ENCODE results near the gene HTR6.
"Not testable (repeated sequence)": the region's sequence is repeated elsewhere in the genome, so short reads cannot be mapped to it uniquely, and the experiment has no call there.

HTR6 gene

GRCh38 chr1:19664453-19665185, at the start of gene HTR6:
Gene HTR6 (plus strand): TSS chr1:19664875. CDS start chr1:19665754, 879 bp downstream.
- DNase-seq (ENCODE audit: low read depth), result no peak

GRCh38 chr1:19615438-19615837, 49.2 kb upstream of the HTR6 start:
- no peak for DNase-seq (ENCODE audit: low read depth)

DNA sequence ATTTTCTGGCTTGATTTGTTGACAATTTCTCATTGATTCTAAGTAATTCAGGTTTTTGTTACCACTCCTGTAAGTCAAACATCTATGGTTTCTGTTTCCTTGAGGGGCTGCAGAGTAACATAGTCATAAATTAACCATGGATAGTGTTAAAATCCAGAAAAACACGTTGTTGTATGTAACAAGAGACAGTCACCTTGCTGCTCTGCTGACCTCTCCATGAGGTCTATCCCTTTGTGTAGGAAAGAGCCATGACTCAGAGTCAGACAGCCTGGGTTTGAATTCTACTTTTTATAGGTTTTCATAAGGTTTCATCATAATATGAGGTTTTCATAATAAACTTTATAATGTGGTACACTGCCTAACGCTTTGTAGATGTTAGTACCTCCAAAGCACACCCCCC, 48.2 kb upstream of the HTR6 start:
- no peak for DNase-seq (ENCODE audit: low read depth)

DNA sequence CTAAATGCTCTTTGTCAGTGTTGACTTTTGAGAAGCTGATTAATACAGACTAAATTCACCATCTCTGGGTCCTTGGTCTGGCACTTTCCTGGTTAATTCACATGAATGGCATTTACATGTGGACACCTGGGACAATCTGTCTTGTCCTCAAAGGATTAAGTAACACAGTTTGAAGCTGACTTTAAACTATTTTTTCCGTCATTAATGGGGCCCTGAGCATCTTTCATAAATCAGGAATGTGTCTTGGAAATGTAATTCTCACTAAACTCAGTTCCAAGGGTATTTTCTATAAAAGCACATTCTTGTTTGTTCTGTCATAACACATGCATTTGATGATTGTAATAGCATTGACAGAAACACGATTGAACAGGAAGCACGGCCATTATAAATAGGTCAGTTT, 47.3 kb upstream of the HTR6 start:
- no peak for DNase-seq (ENCODE audit: low read depth)

DNA sequence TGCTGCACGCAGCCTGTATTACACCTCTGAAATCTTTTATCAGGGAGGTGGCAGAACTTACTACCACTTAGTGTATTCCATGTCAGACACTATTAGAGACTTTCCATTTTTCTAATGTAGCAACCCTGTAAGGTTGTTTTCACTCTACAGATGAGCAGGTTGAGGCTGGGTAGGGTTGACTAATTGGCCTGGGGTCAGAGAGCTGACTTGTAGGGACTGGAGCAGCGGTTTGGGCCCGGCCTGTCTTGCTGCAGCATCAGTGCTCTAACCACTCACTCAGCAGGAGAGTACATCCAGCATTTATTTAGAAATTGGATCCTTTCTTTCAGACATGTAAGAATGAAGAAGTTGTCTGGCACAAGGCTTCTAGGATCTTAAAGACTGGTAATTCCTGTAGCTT, 46.2 kb upstream of the HTR6 start:
- no peak for DNase-seq (ENCODE audit: low read depth)

GRCh38 chr1:19619697-19620384, 44.8 kb upstream of the HTR6 start:
- no peak for DNase-seq (ENCODE audit: low read depth)

DNA sequence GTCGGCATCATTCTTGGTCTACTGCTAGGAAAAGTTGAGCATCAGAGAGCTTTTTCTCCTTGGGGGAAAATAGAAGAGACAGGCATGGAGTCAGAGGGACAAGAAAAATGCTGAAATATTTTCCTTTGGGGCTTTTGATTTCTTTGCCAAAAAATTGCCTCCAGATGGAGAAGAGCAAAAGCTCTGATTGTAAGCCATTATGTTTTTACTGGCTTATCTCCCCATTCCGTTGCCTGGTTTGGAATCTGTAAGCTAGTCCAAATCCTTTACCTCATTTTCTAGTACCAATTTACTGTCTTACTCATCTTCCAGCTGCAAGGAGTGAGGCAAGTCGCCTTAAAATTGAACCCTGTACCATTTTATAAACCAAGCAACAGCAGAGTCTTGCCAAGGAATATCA, 43.9 kb upstream of the HTR6 start:
- DNase-seq (ENCODE audit: low read depth), result no peak

DNA sequence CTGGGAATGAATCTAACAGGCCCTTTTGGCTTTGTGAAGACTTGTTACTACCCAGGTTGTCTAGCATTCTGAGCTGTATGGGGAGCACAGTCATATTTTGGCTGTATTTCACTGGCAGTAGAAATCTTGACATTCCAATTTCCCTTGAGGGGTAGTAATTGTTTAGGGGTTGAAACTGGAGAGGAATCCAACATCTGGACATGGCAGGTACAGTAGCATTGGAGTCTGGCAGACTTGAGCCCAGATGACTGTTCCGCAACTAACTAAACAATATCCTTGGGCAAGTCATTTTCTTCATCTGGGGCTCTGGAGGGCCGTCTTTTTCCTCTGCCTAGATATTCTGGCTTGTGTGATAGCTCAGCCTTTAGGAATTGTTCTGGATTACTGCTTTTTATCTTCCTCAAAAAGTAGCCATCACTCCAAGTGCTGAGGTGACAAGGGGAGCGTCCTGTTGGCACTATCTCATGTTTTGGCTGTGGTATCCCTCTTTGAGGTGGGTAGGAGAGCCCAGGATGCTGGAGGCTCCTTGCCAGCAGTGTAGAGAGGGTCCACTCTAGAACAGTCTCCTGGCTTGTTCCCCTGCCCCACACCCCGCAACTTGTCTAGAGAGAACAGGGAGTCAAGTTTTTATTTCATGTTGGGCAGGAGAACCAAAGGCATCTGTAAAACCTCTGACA, 43.3 kb upstream of the HTR6 start:
- DNase-seq (ENCODE audit: low read depth), result no peak

DNA sequence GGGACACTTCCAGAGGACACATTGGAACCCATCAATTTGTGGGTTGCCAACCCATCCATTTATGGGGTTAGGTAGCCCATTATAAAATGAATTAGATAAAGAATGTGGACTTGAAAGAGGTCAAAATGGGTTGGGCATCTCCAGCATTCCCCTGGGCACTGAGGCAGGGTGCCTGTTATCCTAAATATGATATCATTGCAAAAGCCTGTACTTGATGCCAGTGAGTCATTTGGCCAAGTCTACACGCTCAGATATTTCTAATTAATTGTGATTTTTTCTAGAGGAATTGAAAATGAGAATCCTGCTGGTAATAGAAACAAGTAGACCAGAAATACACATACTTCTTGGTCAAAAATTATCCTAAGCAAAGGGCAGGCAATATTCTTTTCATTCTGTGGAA, 42.5 kb upstream of the HTR6 start:
- no peak for DNase-seq (ENCODE audit: low read depth)

DNA sequence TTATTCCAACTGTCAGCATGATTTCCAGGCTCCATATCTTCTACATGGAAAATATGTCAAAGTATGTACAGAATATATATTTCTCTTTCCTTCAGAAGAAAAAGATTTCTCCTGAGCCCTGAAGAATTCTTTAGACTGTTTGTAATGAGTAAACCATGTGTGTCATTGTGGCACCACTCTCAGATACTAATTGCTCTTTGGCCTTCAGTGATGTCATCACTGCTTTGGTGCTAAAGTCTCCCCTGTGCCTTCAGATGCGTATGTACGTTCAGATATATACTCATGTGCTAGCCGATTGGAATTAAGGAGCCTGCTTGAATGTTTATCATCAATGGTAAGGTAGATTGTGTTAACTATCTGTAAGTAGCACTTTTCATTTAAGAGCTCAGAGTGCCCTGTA, 41.2 kb upstream of the HTR6 start:
- DNase-seq (ENCODE audit: low read depth), result no peak

DNA sequence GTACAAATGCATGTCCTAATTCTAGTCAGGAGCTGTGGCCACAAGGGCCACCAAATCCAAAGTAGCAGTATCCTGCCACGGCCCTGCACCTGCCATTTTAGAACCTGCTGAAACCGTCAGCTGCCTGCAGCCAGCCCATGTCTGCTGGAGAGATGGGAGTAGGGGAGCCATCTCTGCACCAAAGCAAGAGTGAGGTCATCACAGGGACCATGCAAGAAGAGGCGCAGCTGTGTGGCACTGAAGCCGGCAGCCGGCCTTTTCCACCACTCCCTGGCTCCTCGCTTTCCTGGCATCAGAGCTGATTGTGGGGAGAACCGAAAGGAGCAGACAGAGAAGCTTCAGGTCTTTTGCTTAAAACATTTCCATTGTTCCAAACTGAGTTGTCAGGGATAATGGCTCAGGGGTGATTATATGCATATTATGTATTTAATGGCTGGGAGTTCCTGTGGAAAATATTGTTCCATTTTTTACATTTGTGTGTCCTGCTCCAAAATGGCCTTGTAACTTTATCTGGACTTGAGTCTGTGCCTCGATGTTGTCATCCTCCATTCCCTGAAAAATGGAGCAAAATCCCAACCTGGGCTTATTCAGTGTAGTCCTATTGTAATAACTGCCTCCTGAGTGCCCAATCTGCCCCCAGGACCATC, 39.3 kb upstream of the HTR6 start:
- DNase-seq (ENCODE audit: low read depth), result no peak

GRCh38 chr1:19628879-19629278, 35.8 kb upstream of the HTR6 start:
- DNase-seq (ENCODE audit: low read depth), result no peak

- DNase-seq (ENCODE audit: low read depth), result no peak
Observed at GRCh38 chr1:19629357-19629756, 35.3 kb upstream of the HTR6 start.

GRCh38 chr1:19630192-19630591, 34.5 kb upstream of the HTR6 start:
- not testable (repeated sequence) for DNase-seq (ENCODE audit: low read depth)

DNA sequence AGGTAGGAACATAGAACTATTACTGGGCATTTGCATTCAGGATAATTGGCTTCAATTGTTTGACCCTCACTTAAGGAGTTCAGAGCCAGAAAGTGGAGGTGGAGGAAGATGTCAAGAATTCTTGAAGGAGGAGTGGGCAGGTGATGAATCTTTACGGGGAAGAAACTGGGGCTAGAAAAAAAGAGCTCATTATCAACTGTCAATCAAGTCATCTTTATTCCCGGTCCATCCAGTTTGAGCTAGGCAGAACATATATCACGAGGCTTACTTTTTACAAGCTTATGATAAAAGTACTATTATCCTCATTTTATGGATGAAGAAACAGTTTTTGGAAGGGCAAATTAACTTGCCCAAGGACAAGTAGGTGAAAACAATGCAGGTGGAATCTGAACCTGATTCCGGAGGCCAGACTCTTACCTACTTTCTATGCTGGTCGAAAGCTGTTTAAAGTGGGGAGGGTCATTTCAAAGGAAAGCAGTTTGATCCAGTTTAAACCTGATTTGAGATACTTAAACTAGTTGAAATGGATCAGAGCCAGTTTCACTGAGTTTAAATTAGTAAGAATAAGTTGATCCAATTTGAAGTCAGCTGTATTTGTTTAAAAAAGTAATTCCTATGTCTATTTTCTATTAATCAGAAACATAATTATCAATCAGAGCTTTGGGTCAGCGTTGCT, 33.8 kb upstream of the HTR6 start:
- DNase-seq (ENCODE audit: low read depth), result no peak

GRCh38 chr1:19632211-19632610, 32.5 kb upstream of the HTR6 start:
- no peak for DNase-seq (ENCODE audit: low read depth)

DNA sequence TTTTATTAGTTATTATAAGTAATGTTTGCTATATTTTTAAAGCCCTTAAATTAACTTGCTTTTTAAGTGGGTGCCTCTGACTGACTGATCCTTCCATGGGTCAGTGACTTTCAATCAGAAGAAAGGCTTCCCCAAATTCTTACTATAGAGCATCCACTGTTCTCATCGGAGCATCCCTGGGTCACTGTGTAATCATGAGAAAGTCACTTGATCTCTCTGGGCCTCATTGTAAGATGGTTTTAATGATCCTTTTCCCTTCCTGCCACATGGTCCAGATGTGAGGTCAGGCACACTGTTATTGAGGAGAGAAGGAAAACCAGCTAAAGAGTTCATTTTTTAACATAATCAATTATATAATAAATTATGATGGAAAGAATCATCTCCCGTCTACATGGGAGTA, 31.6 kb upstream of the HTR6 start:
- no peak for DNase-seq (ENCODE audit: low read depth)

- DNase-seq (ENCODE audit: low read depth), result not testable (repeated sequence)
Observed at GRCh38 chr1:19635064-19635463, 29.6 kb upstream of the HTR6 start.

DNA sequence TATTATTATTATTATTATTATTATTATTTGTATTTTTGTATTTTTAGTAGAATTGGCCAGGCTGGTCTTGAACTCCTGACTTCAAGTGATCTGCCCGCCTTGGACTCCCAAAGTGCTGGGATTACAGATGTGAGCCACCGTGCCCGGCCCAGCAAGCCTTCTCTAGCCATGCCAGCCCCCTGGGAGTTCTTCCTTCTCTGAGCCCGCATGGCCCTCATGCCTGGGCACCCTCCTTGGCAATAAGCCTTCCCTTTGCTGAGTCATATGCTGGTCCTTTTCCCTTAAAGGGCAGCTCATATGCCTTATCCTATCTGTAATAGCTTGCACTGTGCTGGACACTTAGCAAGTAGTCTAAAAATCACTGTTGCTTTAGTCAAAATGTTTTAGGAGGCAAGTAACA, 29.0 kb upstream of the HTR6 start:
- no peak for DNase-seq (ENCODE audit: low read depth)

DNA sequence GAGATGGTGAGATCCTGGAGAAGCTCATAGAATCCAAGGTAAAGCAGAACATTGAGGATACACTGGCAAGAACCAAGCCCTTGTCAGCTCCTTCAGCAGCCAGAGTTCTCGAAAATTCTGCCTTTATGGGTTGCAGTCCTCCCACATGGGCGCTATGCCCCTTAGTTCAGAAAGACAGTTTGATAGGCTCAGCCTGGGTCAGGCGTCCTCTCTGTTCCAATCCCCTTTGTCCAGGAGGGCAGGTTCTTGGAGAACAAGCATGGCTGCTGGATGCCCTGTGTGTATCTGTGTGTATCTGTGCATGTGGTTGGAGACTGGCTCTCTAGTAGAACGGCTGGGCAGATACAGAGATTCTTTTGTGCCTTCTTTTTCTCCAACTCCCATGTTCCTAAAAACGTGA, 28.6 kb upstream of the HTR6 start:
- DNase-seq (ENCODE audit: low read depth), result no peak

DNA sequence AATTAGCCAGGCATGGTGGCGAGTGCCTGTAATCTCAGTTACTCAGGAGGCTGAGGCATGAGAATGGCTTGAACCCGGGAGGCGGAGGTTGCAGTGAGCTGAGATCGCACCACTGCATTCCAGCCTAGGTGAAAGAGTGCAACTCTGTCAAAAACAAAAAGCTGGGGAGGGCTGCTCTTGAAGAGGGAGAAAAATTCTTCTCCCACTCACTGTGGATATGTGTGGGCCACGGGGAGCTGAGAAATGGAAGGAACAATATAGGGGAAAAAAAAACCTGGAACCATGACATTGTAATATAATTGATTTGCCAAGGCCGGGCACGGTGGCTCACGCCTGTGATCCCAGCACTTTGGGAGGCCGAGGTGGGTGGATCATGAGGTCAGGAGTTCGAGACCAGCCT, 27.9 kb upstream of the HTR6 start:
- not testable (repeated sequence) for DNase-seq (ENCODE audit: low read depth)

DNA sequence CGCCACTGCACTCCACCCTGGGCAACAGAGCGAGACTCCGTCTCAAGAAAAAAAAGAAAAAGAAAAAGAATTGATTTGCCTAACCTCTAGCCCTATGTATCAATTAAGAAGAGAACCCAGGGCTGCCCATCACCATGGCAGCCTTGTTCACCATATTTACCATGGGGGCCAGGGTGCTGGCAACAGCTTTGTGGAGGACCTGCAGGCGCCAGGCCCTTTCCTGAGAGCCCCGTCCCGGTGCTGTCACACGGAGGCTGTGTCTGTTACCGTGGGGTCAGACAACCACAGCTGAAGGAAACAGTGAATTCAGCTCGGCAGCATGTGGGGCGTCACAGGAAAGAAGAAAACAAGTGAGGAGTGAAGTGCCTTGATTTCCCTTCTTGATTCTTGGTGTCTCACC, 27.1 kb upstream of the HTR6 start:
- no peak for DNase-seq (ENCODE audit: low read depth)

All from activated T-helper 9 cell treated with anti-CD3 and anti-CD28 coated beads, Interleukin-2, amount 50 U/mL, for 16 hours (primary cell).